TTC549 (cell line): ENCODE measurements around the gene SIGLEC5.

Experiments
- FAIRE-seq: peaks from 2 replicates; lab custom pipeline; 2012; peaks lifted over from hg19 to GRCh38; lab: Jason Lieb, UNC

The SIGLEC5 gene

DNA sequence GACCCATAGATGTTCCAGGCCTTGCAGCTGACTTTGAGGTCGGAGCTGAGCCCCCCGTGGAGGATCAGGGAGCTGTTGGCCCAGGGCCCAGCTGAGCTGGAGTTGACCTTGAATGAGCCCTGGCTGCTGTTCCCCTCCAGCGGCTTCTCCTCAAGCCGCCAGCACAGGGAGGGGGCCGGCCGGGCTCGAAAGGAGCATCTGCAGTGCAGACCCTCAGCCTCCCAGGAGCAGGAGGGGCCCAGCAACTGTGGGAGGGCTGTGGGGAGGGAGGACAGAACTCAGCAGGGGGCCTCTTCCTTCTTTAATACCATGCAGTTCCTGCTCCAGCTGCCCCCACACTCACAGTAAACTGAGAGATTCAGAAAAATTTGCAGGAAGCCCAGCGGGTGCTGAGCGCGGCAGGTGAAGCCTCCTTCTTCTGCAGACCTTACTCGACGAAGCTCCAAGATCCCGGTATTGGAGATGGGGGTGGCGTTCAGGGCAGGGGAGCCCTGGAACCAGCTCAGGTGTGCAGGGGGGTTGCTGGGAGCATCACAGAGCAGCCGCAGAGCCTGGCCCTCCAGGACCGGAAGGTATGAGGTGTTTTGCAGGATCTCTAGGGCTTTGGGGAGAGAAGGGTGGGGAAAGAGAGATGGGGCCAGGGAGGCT lies 2.6 kb downstream of the SIGLEC5 start:
- FAIRE-seq, result no peak

DNA sequence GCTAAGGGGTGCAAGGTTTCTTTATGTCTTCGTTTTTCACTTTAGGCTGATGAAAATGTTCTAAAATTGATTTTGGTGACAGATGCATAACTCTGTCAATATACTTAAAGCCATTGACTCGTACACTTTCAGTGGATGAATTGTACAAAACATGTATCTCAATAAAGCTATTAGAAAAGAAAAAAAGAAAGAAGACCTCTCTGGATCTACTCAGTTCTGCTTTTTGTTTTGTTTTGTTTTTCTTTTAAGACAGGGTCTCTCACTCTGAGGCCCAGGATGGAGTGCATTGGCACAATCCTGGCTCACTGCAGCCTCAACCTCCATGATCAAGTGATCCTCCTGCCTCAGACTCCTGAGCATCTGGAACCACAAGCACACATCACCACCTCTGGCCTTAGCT lies 3.5 kb downstream of the SIGLEC5 start:
- FAIRE-seq, result no peak

DNA sequence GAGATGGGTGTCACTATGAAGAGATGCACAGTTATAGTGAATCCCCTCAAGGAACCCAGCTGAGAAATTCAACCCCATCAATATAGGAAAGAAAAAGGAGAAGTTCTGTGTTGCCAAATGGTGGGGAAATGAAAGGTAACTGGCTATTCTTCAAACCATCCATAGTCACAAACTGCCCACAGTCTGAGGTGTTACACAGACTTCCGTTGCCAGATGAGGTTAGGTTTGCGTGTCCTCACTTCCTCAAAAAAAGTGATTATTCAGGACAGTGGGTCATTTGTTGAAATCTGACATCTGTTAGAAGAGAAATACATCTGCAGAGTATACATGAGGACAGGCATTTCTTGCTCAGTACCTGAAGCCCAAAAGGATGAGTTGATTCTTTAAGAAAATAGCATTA lies 9.0 kb downstream of the SIGLEC5 start:
- FAIRE-seq, result no peak

DNA sequence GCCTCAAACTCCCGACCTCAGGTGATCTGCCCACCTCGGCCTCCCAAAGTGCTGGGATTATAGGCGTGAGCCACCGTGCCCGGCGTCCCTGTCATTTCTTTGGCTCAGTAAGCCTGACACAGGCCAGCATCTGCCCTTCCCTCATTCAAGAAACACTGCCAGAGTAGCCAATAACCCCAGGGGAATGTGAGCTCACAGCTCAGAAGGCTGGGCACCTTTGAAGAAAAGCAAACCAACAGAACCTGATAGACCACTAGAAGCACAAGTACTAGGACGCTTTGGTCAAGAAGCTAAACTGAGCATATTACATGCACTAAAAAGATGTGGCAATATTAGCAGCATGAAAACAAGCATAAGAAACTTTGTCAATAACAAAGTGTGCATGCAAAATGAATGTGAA lies 14.2 kb downstream of the SIGLEC5 start:
- no peak for FAIRE-seq

DNA sequence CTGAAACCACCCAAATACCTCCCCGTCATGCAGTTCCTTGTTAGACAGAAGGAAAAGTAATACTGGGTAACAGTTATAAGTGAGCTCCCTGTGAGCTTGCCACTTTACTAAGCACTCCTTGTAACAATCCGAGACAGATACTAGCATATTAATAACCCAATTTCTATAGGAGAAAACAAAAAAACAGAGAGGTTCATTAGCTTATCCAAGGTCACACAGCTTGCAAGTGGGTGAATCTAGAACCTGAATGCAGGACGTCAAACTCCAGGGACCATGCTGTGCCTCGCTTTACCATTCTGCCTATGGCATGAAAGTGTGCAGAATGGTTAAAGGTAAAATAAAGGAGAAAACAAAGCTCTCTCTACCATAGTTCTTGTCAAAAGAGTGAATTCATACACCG lies 15.4 kb downstream of the SIGLEC5 start:
- no peak for FAIRE-seq

DNA sequence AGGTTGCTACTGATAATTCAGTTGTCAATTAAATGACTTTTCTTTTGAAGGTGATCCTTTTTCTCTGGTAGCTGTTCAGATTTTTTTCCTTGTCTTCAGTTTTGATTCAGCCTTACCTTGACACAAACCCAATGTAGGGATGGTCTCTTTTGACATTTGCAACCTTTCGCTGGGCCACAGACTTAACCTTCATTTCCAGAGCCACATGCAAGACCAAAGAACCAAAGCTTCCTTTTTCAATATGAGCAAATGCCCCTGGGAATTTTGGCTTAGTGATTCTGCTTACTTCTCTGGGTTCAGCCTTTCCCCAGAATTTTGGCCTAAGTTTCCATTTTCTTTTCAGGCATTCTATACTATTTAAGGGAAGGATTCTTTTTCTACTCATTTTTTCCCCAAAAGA lies 19.6 kb downstream of the SIGLEC5 start:
- no peak for FAIRE-seq

DNA sequence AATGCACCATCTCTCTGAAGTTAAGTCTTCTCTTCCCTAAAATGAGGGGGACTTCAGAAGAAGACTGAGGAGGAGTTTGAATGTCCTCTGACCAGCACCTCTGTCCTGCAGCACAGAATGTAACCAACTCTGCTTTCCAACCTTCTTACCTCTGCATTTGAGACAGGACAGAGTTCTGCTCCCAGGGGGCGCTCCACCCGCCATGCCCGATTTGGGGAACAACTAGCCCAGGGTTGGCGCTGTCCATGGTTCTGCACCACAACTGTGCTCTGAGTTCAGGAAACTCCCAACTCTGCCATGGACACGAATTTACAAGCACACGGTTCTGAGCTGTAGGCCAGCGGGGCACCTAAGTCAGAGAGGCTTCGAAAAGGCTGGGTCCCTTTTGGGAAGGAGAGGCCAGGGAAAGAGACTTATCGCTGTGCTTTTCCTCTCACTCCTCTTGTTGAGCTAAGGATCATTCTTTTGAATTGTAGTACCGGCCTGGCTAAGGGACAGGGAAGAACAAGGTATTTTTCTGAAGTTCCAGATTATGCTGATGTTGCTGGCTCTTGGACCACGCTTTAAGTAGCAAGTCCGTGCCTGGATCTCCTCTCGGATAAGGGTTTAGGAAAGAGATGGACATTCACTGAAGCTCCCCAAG lies 22.2 kb downstream of the SIGLEC5 start:
- FAIRE-seq, result no peak

DNA sequence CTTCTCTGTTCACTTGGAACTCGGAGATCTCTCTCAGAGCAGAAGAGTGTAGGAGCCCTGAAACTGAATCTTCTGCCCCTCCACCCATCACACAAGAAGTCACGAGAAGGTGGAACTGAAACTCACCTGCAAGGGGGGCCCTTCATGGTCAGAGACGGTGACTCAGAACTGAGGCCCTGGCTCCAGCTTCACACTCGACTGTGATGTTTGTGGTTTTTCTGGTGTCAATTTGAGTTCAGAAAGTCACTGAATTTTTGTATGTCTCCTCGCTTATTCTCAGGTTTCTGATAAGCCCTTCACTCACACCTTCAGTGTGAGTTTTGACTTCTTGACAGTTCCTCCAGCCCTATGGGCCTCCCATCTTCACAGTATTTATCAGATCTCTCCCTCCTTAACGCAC lies 23.1 kb downstream of the SIGLEC5 start:
- FAIRE-seq, result no peak

DNA sequence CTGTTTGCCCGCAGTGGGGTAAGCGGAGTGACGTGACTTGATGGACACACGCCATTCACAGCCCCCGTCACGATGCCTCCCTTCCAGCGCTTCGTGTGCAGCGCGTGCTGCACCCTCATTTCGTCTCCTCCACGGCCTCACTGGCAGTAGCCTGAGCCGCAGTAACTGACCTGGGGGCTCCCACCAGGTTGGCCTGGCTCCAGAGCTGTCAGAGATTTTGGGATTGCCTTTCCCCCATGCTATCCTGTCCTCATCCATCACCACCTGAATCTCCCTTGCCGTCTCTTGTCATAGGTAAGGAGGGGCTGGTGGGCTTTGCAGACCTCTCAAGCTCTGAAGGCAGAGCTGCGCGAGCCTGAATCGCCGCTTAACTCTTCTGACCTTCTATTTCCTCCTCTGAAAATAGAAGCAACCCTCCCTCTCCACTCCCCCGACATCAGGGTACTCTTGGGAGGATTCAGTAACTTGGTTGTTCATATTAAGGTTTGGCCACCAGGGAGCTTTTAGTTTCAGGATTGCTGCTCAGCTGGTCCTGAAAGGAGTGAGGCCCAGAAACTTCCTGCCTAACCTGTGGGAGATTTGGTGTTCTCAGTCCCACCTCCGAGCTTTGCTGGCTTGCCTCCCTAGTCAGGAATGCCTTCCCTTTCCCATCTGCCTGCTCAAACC lies 27.9 kb downstream of the SIGLEC5 start:
- no peak for FAIRE-seq

DNA sequence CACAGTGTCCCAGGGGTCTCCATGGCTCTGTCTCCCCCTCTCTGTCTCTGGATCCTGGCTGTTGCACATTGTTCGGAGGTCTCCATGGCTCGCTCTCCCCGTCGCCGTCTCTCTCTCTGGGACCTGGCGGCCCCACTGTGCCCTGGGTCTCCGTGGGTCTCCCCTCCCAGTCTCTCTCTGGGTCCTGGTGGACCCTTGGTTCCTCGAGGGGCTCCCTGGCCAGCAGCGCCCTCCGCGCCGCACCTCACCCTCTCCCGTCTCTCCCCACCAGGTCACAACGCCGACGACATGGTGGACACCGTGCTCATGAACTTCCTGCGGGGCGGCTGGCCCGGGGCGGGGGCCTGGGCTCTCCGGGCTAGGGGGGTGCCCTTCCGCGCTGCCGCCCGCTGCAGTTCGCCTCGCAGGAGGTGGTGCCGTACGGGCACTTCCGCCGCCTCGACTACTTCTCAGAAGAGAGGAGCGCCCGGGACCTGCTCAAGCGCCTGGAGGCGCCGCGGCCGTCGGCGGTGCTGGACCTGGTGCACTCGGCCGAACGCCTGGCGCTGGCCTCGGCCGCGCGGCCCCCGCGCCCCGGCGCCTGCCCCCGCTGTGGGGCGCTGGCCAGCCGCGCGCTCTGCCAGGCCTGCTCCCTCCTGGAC lies 29.1 kb downstream of the SIGLEC5 start:
- FAIRE-seq, result no peak

DNA sequence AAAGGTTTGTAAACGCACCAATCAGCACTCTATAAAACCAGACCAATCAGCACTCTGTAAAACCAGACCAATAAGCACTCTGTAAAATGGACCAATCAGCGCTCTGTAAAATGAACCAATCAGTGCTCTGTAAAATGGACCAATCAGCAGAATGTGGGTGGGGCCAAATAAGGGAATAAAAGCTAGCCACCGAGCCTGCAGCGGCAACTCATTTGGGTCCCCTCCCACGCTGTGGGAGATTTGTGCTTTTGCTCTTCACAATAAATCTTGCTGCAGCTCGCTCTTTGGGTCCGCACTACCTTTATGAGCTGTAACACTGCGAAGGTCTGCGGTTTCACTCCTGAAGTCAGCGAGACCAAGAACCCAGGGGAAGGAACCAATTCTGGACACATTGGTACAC lies 31.1 kb downstream of the SIGLEC5 start:
- FAIRE-seq, result no peak

DNA sequence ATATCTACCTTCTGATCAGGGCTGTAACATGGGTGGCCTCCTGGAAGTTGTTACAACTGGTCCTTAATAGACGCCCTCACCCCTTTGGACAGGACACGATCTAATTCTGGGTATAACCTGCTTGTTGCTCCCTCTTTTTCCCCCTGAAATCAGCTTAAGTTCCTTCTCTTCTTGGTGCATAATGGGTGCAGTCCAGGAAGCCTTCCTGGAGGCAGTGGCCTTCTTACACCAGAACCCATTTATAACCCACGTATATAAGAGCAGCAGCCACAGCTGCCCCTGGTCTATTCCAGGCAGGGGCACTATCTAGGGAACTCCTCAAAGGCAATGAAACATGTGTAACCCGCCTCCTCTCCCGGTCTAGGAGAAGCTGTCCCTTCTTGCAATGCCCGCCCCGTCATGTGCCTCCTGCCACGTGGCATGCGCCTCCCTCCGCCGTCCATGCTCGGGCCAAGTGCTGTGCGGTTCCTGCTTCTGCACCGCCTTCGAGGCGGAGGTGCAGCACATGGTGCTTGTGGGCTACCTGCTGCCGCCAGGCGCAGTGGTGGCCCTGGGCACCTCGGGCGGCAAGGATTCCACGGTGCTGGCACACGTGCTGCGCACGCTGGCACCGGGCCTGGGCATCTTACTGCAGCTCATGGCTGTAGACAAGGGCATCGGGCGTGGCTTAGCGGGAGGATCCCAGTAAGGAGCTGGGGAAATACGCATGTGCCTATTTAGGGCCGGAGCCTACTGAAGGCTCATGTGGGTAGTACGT lies 31.9 kb downstream of the SIGLEC5 start:
- no peak for FAIRE-seq

DNA sequence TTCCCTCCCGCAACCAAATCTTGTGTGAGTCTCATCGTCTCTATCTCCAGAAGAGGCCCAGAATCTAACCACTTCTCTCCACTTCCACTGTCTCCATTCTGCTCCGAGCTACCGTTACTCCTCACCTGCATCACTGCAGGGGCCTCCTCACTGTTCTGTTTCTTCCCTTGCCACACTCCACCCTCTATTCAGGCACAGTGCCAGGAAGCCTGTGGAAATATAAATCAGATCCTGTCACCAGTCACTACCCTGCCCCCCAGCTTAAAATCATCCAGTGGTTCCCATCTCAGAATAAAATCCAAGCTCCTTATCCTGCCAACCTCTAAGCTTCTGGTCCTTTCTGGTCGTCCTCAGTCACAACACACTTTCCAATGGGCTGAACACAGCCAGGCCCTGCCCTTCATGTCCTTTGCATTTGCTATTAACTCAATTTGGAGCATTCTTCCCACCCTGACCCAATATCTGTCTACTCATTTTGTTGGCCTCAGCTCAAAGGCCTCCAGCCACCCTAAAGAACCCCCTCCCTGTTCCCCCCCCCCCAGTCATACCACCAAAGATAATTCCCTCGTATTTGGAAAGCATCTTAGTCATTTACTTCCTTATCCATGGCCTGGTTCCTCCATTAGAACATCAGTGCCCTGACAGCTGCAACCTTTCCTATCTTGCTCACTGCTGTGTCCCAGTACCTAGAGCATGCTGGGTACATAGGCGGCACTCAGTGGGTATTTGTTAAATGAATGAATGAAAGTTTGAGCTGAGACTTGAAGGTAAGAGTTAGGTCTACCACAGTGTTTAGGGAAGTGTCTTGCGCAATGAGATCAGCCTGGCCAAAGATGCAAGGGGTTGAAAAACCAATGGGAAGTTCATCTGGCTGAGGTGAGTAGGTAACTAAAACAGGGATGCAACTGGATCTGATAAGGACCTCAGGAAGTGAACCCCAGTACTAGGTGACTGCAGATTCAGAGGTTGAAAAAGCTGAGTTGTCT lies 34.7 kb downstream of the SIGLEC5 start:
- no peak for FAIRE-seq

DNA sequence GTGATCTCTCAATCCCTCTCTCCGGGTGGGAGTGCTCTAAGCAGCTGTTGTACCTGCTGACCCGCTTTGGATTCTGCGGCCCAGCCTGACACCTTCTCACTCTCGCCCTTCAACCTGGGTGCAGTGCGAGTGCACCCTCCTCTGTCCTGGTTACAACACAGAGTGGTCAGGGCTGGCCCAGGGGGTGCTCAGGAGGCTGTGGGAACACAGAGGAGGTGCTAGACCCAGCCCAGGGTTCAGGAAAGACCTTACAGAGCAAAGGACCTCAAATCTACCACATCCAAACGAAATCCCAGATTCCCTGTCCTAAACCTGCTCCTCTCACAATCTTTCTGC lies 35.5 kb downstream of the SIGLEC5 start:
- no peak for FAIRE-seq

DNA sequence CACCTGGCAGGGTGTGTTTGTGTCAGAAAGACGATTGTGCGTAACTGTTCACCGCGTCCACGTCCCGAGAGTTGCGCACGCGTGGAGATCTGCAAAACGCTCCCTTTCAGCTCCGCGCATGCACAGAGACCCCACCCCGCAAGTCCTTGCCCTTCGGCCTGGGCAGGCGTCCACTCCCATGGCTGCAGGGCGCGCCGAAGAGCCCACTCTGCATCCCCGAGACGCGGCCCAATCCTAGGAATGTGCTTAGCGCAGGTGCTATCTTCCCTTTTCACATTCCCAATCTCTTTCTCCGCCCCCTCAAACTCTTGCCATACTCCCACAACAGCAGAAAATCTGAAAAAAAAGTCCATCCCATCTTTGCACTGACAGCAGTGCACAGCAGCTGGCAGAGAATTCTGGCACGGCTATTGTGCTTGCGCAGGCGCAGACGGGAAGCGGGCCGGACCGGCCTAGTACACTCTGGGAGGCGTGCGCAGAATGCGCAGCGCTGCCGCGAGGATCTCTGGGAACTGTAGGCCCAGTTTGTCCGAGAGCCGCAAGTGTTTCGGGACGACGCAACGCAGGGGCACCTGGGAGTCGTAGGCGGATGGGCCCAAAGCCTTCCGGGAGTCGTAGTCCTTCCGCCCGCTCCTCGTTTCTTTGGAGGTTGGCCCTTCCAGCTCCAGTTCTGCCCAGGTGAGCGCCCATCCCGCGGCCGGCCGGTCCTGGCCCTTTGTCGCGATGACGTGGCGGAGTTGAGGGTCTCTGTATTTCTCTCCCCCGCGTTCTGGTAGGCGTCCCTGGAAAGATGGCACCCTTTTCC lies 36.0 kb downstream of the SIGLEC5 start:
- FAIRE-seq, result peak; percentile 87

DNA sequence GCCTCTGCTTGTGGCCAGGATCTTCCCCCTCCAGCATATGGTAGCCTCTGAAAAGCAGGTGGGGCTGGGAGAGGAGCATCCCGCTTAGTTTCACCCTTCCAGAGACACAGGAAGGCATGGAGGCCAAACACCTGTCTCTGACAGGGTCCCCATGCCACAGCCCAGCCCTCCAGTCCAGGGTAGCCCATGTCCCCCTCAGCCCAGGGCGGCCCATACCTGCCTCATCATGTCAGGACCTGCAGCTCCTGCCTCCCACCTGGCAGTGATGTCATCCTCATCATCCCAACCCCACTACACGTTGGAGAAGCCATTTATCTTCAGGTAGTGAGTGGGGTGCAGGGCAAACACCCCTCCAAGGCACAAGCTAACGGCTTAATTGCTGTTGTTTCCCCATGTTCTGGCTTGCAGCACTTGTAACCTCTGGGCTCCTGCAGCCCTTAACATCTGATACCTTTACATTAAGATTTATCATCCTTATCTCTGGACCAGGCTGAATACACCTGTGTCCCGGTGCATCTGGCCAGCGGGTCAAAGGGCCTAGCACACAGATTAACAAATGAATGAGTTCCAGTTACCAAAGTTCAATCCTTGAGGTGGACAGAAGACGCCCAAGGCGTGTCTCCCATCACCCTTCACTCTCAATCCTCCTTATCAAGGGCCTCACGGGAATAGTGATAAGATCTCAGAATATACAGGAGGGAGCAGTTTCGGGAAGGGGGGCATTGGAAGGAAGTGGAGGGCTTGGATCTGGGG lies 36.9 kb downstream of the SIGLEC5 start:
- FAIRE-seq, result no peak

DNA sequence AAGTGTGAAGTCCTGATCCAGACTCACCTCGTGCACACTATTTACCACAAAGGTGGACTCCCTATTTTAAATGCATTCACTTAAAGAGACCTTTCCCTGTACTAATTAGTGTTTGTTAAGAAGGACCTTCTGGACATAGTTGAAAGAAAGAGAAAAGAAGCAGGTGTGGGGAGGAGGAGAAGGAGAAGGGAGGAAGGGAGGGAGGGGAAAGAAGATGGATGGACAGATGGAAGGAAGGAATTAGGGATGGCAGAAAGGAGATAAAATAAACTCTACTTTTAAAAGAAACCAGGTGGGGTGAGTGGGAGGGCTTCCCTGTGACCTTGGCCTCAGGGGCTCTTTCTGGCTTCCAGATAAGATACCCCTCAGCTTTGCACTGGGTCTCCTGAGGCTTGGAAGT lies 37.7 kb downstream of the SIGLEC5 start:
- FAIRE-seq, result no peak

DNA sequence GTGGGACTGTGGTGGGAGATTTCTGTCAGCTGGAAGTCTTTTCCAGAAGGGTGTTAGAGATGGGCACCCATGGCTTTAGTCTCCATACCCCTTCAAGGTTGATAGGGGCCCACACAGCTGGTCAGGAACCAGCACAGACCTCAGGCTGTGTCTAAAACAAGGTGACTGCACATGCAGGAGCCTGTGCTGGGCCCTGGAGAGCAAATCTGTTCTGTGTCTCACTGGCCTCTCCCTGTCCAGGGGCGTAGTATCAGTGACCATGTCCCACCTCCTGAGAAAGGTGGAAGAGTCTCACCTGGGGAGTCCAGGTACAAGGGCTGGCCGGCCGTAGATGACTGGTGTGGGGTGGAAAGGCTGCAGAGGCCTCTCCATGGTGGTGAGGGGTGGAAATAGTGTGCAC lies 39.8 kb downstream of the SIGLEC5 start:
- FAIRE-seq, result no peak

DNA sequence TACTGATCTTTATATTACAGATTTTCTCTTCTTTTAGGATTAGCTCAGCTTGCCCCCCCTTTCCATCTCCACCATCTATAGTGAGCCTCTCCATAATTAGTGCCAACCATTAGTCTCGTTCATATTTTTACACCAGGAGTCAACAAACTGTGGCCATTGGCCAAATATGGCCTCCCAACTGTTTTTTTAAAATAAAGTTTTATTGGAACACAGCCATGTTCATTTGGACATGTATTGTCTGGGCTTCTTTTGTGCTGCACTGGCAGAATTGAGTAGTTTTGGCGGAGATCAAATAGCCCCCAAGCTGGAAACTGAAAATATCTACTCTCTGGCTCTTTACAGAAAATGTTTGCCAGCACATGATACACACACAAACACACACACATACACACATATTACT lies 40.7 kb downstream of the SIGLEC5 start:
- no peak for FAIRE-seq
